ENCODE data around the gene SESTD1.
"Not testable (repeated sequence)": the region's sequence is repeated elsewhere in the genome, so short reads cannot be mapped to it uniquely, and the experiment has no call there.

SESTD1 gene

GRCh38 chr2:179248024-179248348 lies 16.6 kb downstream of the SESTD1 start:
- no peak for DNase-seq
- TF ChIP-seq CTCF (IDR thresholded peaks at IDR 0.05): no peak
- H3K9me3 Mint-ChIP-seq: peaks cover 50% of the 10 kb centered on the region
- peaks cover 6% of the 10 kb centered on the region for H3K4me1 Mint-ChIP-seq
- H3K27me3 Mint-ChIP-seq (ENCODE audit: low read depth, poor library complexity): no peaks in the 10 kb centered on the region
- H3K27ac Mint-ChIP-seq: no peak overlapping the region
- peaks cover 72% of the 10 kb centered on the region for H3K36me3 Mint-ChIP-seq (ENCODE audit: low read depth)
- no peak overlapping the region for H3K4me3 Mint-ChIP-seq

GRCh38 chr2:179247318-179248023 lies 17.2 kb downstream of the SESTD1 start:
- Mint-ChIP-seq H3K36me3 (ENCODE audit: low read depth) (peaks cover 72% of the 10 kb centered on the region), H3K9me3 (peaks cover 55% of the 10 kb centered on the region), H3K4me3 (no peak overlapping the region), H3K27me3 (ENCODE audit: low read depth, poor library complexity) (no peaks in the 10 kb centered on the region), H3K4me1 (peaks cover 1% of the 10 kb centered on the region), H3K27ac (no peak overlapping the region)
- DNase-seq: no peak
- TF ChIP-seq CTCF (IDR thresholded peaks at IDR 0.05): no peak

- Mint-ChIP-seq H3K9me3 (peaks cover 67% of the 10 kb centered on the region), H3K36me3 (ENCODE audit: low read depth) (peaks cover 72% of the 10 kb centered on the region)
- not testable (repeated sequence) for H3K4me3 Mint-ChIP-seq; H3K27me3 Mint-ChIP-seq (ENCODE audit: low read depth, poor library complexity); H3K27ac Mint-ChIP-seq; DNase-seq; H3K4me1 Mint-ChIP-seq
These were observed 18.8 kb downstream of the SESTD1 start for GRCh38 chr2:179245843-179246242.

GRCh38 chr2:179243046-179243445 lies 21.6 kb downstream of the SESTD1 start:
- Mint-ChIP-seq H3K27me3 (ENCODE audit: low read depth, poor library complexity) (no peaks in the 10 kb centered on the region), H3K4me1 (peaks cover 19% of the 10 kb centered on the region), H3K4me3 (no peak overlapping the region), H3K9me3 (peaks cover 50% of the 10 kb centered on the region), H3K36me3 (ENCODE audit: low read depth) (peaks cover 56% of the 10 kb centered on the region), H3K27ac (no peak overlapping the region)
- no peak for TF ChIP-seq CTCF (IDR thresholded peaks at IDR 0.05)
- DNase-seq: no peak

GRCh38 chr2:179240481-179241451 lies 23.9 kb downstream of the SESTD1 start:
- no peak for DNase-seq
- Mint-ChIP-seq H3K4me3 (no peak overlapping the region), H3K27ac (peak overlapping the region; percentile 91), H3K27me3 (ENCODE audit: low read depth, poor library complexity) (no peaks in the 10 kb centered on the region), H3K36me3 (ENCODE audit: low read depth) (peaks cover 47% of the 10 kb centered on the region), H3K4me1 (peaks cover 33% of the 10 kb centered on the region), H3K9me3 (peaks cover 44% of the 10 kb centered on the region)
- TF ChIP-seq CTCF (IDR thresholded peaks at IDR 0.05): no peak

GRCh38 chr2:179239838-179240237 lies 24.8 kb downstream of the SESTD1 start:
- peak overlapping the region; percentile 91 for H3K27ac Mint-ChIP-seq
- peaks cover 47% of the 10 kb centered on the region for H3K36me3 Mint-ChIP-seq (ENCODE audit: low read depth)
- H3K4me1 Mint-ChIP-seq: peaks cover 35% of the 10 kb centered on the region
- H3K9me3 Mint-ChIP-seq: peaks cover 44% of the 10 kb centered on the region
- TF ChIP-seq CTCF (IDR thresholded peaks at IDR 0.05): no peak
- H3K4me3 Mint-ChIP-seq: no peak overlapping the region
- DNase-seq: no peak
- no peaks in the 10 kb centered on the region for H3K27me3 Mint-ChIP-seq (ENCODE audit: low read depth, poor library complexity)
